Colonic mucosa (tissue), 4 donors: Measurements from ENCODE around the gene RTL10. TPM values are rescaled to one million over a fixed set of nuclear protein-coding genes. Genes with fewer than 3 reads are reported as not detected.

Source experiments
- DNase-seq: peaks from one replicate; pipeline ENCODE4 v3.0.0-alpha.2; 2020
- H3K27ac ChIP-seq: fragments of 200-600 bp; one replicate; pipeline ENCODE4 v1.8.0; 2021
- H3K27me3 ChIP-seq: fragments of 200-600 bp; one replicate; pipeline ENCODE4 v1.8.0; 2021
- H3K36me3 ChIP-seq: fragments of 200-600 bp; one replicate; pipeline ENCODE4 v1.8.0; 2021
- H3K4me1 ChIP-seq: fragments of 200-600 bp; one replicate; pipeline ENCODE4 v1.8.0; 2021; ENCODE audit warnings: mild to moderate bottlenecking
- H3K4me3 ChIP-seq: fragments of 200-600 bp; one replicate; pipeline ENCODE4 v1.8.0; 2021
- H3K9ac ChIP-seq, 2 donors: one replicate each; pipeline ENCODE4 v1.7.0; 2013; ENCODE audit warnings: control low read depth in 2 of 2, low read depth in 2 of 2, low read length in 2 of 2
- H3K9me3 ChIP-seq: fragments of 200-600 bp; one replicate; pipeline ENCODE4 v1.8.0; 2021
- CTCF ChIP-seq: fragments of 200-600 bp; IDR thresholded peaks from one replicate; pipeline ENCODE4 v1.8.0; 2022; ENCODE audit warnings: antibody characterized with exemption, mild to moderate bottlenecking
- intact Hi-C: fragments of 100-400 bp; cut with DNase I; formaldehyde crosslinking; loops from one replicate; pipeline ENCODE4 v1.14.1; 2022
- total RNA-seq, 2 donors: library from RNA; stranded (reverse); fragmentation: NEBNext Ultra II Directional in 1 of 2; extraction: Animal tissue kit (Norgen Biotek cat#: 25700) in 1 of 2; gene quantifications; one replicate each; pipeline ENCODE4 v1.2.1, GENCODE V29; 2021
- donor health status: healthy.
- donor health status: DM: no; HTN: no; CAD: no.
- donor health status: DM: no; HTN: no; CAD: no.

The RTL10 gene
- total RNA-seq, 2 donors from 2014 or later: 9.7 to 14.1 TPM

GRCh38 chr22:19857382-19857781 is 2.7 kb upstream of the RTL10 start:
- Histone ChIP-seq H3K27ac (no peak overlapping the region), H3K9ac (no peak overlapping the region), H3K4me1 (peaks cover 16% of the 10 kb centered on the region), H3K9me3 (no peaks in the 10 kb centered on the region), H3K27me3 (no peaks in the 10 kb centered on the region), H3K36me3 (no peaks in the 10 kb centered on the region), H3K4me3 (no peak overlapping the region)
- intact Hi-C loops: no loop called here
- no peak for TF ChIP-seq CTCF
- no peak for DNase-seq

GRCh38 chr22:19855504-19856409 is 1.1 kb upstream of the RTL10 start:
- intact Hi-C loops: no loop called here
- TF ChIP-seq CTCF: no peak
- Histone ChIP-seq H3K36me3 (no peaks in the 10 kb centered on the region), H3K9ac (peak overlapping the region; percentile 81 to 89), H3K27me3 (no peaks in the 10 kb centered on the region), H3K9me3 (no peaks in the 10 kb centered on the region), H3K4me3 (peak overlapping the region; percentile 99), H3K27ac (peak overlapping the region; percentile 92), H3K4me1 (peaks cover 16% of the 10 kb centered on the region)
- DNase-seq: peak; percentile 57

DNA sequence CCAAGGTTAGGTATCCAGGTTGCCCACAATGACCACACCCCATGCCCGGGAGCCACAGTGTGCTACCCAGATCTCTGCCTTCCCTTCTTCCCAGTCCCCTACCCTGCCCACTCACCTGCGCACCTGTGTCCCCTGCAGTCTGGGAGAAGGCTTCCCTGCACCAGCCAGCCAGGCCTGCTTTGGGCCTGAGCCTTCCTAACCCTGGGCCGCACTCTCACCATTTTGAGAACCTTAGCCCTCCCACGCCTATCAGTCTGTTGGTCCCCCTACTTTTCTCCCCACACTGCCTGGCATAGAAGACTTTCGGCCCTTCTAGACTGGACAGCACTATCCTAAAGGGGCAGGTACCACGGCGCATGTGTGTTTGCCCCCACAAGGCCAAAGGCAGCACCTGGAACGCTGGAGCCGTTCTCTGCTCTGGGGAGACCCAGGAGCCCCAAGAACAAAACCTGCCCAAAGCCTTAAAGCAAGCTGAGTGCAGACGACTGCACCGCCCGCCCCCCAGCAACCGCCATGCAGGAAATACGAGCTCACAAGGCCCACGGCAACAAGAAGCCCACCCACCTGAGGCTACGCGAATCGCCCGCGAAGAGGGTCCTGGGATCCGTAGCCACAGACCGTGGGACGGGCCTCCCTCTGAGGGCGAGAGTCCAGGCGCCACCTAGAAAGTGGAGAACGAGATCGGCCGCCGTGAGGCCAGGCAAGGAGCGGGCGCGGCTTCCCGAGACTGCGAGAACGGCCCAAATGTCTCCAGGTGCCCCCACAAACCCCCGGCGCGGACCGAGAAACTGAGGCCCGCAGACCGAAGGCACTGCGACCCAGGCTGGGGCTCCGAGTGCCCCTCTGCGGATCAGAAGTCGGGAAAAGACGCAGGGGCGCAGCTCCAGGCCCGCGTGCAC is 546 bp downstream of the RTL10 start:
- intact Hi-C loops: no loop called here
- H3K9ac ChIP-seq: peak overlapping the region; percentile 81 to 89
- peak overlapping the region; percentile 99 for H3K4me3 ChIP-seq
- peak; percentile 30 for DNase-seq
- no peaks in the 10 kb centered on the region for H3K9me3 ChIP-seq
- H3K4me1 ChIP-seq: peaks cover 16% of the 10 kb centered on the region
- H3K27me3 ChIP-seq: no peaks in the 10 kb centered on the region
- H3K36me3 ChIP-seq: no peaks in the 10 kb centered on the region
- peak overlapping the region; percentile 92 for H3K27ac ChIP-seq
- TF ChIP-seq CTCF: no peak

DNA sequence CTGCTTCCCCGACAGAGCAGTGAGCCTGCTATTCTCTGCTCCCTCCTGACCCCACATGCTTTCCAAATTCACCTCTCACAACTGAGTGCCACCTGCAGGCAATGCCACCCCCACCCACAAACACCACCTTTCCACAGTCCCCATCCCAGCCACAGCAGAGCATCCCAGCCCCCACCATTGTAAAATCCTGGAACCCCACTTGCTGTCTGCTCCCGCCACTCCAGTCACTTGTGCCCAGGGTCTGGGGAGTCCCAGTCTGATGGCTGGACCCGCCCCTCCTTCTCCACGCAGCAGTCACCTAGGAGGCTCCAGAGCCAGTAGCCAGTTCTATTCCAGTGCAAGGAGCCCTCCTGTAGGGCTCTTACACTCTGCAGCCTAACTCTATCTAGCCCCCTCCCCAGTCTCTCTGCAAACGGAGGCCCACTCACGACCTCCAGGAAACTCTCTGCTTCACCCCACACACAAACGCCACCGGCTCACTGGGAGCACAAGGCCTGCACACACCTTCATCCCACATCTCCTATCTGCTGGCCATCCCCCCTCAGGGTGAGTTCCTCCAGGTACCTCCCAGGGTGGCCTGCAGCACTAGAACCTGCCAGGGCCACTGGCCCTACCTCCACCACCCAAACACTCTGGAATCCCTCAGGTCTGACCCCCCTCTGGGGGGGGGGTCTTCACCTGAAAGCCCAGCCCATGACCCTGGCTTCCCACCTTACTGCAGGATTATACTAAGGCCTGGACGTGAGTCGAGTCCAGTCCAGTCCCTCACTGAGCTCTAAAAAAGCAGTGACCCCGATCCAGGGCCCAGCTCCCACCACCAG is 1.4 kb downstream of the RTL10 start:
- intact Hi-C loops: no loop called here
- Histone ChIP-seq H3K27me3 (no peaks in the 10 kb centered on the region), H3K36me3 (no peaks in the 10 kb centered on the region), H3K9ac (peak overlapping the region; percentile 81 to 89), H3K9me3 (no peaks in the 10 kb centered on the region), H3K27ac (no peak overlapping the region), H3K4me1 (peaks cover 16% of the 10 kb centered on the region), H3K4me3 (peak overlapping the region; percentile 99)
- peak; percentile 16 for DNase-seq
- no peak for TF ChIP-seq CTCF
